Skeletal muscle satellite cell (primary cell): ENCODE data around the gene FOXF1.
A peak's percentile ranks its signal among the peaks of the same experiment; 100 is the strongest.

Source experiments
- H3K27me3 ChIP-seq: 2 replicates; pipeline ENCODE4 v1.7.0; 2013; ENCODE audit warnings: low read length; ENCODE audit not compliant: control insufficient read depth, insufficient read depth
- H3K36me3 ChIP-seq: 2 replicates; pipeline ENCODE4 v1.7.0; 2013; ENCODE audit warnings: mild to moderate bottlenecking, control low read depth, low read length; ENCODE audit not compliant: insufficient read depth
- H3K4me1 ChIP-seq: 2 replicates; pipeline ENCODE4 v1.7.0; 2013; ENCODE audit warnings: low read length; ENCODE audit not compliant: control insufficient read depth, insufficient read depth
- H3K4me2 ChIP-seq: 2 replicates; pipeline ENCODE4 v1.7.0; 2013; ENCODE audit warnings: mild to moderate bottlenecking, low read length
- H3K4me3 ChIP-seq: 2 replicates; pipeline ENCODE4 v1.7.0; 2013; ENCODE audit warnings: low read length
- H3K9ac ChIP-seq: 2 replicates; pipeline ENCODE4 v1.7.0; 2013; ENCODE audit warnings: mild to moderate bottlenecking, low read depth, low read length, moderate library complexity
- H3K9me3 ChIP-seq: replicated peaks from 2 replicates; pipeline ENCODE4 v1.7.0; 2013; ENCODE audit warnings: mild to moderate bottlenecking, control low read depth, low read length

Gene FOXF1

DNA sequence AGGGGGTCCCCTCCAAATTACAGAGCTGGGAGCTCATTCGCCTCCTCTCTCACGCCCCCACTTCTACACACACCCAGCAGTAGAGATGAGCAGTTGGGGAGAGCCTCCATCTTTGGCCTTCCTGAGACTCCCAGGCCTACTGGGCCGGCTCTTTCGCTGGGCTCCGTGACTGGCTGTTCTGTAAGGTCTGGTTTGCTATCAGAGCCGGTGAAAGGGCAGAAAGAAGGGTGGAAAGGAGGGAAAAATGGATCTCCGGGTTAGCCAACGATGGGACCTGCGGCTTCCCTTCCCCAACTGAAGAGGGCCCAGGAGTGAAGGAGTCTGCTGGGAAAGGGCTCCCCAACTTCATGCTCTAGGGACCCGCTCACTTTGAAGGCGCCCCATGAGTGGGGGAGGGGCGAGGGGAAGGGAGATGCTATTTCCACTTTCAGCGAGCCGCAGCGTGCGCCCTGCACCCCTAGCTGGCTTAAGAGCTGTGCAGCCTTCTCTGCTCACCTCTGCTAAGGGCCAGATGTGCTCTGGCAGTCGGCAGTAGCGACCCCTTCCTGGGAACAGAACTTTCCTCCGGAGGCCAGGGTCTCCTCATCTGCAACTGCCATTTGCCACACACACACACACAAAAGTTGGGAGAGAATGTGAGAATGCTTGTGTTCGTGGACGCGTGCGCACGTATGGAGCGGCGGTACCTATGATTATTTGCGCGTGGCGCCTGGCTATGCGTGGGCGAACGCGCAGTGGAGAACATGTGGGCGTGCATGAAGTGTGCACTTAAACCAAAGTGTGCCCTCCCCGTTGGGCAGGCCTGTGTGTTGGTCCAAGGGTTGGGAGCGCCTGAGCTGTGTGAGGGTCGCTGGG is 2.9 kb upstream of the FOXF1 start:
- Histone ChIP-seq H3K4me2 (no peak overlapping the region), H3K4me3 (no peak overlapping the region), H3K4me1 (peaks cover 12% of the 10 kb centered on the region), H3K27me3 (peaks cover 94% of the 10 kb centered on the region), H3K36me3 (no peaks in the 10 kb centered on the region), H3K9me3 (no peaks in the 10 kb centered on the region), H3K9ac (no peak overlapping the region)

DNA sequence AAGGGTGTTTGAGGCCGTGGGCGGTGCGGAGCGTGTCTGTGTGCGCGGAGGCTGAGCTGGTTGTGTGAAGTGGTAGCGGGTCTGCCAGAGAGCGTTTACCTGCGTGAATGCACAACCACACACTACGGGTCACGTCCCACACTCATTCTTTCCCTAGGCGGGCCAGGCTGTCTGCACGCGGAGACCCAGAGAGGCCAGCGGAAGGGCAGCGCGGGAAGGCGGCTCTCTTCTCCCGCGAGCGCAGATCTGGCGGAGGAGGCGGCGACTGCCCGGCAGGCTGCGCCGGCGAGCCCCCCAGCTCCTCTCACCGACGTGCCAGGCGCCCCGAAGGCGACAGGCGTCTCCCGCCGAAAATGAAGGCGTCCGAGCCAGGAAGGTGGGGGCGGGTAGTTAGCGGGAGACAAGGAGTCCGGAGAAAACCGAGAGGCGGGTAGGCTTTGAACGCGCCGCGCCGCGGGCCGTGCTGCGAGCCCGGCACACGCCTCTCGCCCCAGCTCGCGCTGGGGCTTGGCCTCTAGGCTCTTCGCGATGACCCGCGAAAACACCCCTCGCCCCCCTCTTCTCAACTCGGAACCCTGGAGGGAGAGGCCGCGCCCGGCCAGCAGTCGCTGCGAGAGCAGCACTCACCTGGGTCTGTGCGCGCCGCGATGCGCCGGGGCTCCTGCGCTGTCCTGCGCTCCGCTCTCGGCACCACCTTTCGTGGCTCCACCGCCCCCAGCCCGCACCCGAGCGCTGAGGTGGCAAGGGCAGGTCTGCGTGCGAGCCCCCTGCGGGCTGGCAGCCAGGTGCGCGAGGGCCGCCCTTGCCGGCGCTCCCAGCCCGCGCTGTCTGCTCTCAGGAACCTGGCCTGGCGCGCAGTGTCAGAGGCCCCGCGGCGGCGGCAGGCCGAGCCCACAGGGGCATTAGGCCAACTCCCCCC is 2.0 kb upstream of the FOXF1 start:
- Histone ChIP-seq H3K4me3 (no peak overlapping the region), H3K4me1 (peaks cover 12% of the 10 kb centered on the region), H3K9ac (no peak overlapping the region), H3K36me3 (no peaks in the 10 kb centered on the region), H3K9me3 (no peaks in the 10 kb centered on the region), H3K27me3 (peaks cover 94% of the 10 kb centered on the region), H3K4me2 (peak overlapping the region; percentile 5)

DNA sequence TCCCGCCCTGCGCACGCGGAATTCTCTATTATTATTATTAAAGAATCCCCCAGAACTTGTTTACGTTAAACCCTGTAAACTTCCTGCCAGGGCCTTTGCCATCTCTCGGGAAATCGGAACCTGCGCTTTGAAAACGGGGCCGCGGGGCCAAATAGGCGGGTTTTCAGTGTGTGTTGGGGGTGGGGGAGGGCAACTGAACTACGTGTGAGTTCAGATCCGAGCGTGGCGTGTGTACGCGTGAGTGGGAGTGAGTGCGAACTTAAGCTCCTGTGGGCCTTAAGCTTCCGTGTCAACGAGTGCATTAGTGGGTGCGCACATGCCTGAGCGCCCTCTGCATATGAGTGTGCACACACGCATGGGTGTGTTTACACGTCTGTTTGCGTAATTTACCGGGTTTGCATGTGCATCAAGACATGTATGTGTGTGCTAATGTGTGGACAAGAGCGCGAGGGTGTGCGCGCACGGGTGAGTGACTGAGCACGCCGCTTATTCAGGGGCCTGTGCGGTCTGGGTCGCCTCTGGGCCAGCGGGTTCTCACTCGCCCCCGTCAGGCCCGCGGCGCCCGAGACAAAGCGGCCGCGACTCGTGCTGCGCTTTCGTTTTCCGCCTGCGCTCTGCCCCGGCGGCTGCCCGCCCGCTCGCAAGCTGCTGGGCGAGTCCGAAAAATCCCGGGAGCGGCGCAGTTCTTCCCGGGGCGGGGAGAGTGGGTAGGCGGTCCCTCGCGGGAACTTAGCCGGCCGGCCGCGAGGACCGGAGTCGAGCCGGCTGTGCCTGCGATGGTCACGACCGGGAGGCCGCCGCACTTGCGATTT is 1.2 kb upstream of the FOXF1 start:
- Histone ChIP-seq H3K9ac (no peak overlapping the region), H3K36me3 (no peaks in the 10 kb centered on the region), H3K9me3 (no peaks in the 10 kb centered on the region), H3K4me3 (peak overlapping the region; percentile 60), H3K27me3 (peaks cover 94% of the 10 kb centered on the region), H3K4me1 (peaks cover 12% of the 10 kb centered on the region), H3K4me2 (peak overlapping the region; percentile 78)

DNA sequence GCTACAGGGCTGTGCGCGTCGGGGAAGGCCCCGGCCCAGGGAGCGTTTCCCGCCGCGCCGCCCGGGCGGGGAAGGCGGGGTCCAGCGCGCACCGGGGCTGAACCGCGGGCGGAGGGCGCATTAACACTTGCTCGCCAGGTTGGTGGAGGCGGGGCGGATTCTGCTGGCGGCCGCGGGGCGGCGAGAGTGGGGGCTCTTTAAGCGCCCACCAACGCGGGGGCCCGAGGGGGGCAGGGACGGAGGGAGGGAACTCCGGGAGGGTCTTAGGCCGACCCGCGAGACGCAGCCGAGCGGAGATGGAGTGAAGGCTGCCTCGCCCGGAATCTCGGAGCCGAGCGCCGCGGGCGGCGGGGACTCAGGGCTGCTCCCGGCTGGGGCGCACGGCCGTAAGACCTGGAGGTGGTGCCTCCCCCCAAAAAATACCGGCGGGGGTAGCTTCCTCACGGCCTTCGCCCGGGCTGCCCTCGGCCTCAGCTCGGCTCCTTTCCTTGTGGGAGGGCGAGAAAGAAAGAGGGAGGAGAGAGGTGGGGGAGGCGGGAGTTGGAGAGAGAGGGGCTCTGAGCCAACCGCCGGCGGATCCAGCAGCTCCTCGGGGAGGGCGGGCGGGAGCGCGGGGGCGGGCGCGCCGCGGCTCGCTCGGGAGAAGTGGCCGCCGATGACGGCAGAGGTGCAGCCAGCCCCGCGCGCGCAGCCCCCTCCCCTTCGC is 415 bp upstream of the FOXF1 start:
- Histone ChIP-seq H3K9ac (no peak overlapping the region), H3K36me3 (no peaks in the 10 kb centered on the region), H3K4me2 (peak overlapping the region; percentile 78), H3K4me1 (peaks cover 12% of the 10 kb centered on the region), H3K27me3 (peaks cover 94% of the 10 kb centered on the region), H3K9me3 (no peaks in the 10 kb centered on the region), H3K4me3 (peak overlapping the region; percentile 60)

DNA sequence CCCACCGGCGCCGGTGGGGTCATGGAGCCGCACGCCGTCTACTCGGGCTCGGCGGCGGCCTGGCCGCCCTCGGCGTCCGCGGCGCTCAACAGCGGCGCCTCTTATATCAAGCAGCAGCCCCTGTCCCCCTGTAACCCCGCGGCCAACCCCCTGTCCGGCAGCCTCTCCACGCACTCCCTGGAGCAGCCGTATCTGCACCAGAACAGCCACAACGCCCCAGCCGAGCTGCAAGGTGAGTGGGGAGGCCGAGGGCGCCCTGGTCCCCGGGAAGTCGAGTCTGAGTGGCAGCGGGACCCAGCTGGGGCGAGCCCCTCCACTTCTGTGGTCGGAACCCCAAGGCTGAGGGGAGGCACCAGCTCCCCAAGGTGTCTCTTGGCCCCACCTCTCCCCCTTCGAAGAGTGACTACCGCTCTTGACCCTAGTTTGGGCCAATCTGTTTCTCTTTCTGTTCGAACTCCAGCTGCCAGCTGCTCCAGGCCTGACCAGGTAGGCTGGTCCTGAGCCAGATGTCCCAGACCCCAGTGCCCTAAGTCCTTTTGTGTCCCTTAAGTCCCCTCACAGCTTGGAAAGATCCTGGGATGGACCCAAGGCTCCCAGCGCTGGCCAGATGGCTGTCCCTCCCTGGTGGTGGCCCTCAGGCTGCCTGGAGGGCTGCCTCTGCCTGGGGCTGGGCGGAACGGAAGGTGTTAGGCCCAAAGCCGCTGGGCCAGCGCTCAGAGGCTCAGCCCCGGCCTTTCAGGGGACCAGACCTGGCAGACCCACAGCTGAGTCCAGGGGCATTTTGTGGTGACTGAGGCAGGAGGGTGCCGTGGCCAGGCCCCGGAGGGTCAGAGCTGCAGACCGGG is 1.2 kb downstream of the FOXF1 start:
- no peaks in the 10 kb centered on the region for H3K36me3 ChIP-seq
- H3K27me3 ChIP-seq, result peaks cover 95% of the 10 kb centered on the region
- H3K4me1 ChIP-seq, result peaks cover 12% of the 10 kb centered on the region
- no peak overlapping the region for H3K9ac ChIP-seq
- H3K9me3 ChIP-seq, result no peaks in the 10 kb centered on the region
- no peak overlapping the region for H3K4me2 ChIP-seq
- H3K4me3 ChIP-seq, result no peak overlapping the region

DNA sequence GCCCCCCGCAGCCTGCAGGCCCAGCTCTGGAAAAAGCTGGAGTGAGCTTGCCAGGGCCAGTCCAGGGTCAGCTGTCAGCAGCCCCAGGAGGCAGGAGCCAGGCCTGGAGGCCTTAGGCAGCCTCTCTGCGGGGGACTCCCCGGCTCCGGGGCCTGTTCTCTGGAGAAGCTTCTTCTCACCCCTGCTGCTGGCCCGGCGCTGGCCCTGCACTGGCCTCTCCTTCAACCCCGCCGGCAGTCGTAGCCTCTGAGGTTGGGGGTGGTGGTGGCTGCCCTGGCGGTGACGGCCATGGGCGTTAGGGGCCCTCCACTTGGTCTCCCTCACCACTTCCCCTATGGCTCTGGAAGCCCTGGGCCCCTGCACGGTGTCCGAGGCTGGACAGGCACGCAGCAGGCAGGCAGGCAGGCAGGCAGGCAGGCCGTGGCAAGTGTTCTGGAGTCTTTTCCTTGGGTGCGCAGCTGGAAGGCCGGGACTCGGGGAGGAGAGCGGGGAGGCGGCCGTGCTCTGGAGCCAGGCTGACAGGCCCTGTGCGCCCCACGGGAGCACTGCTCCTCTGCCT is 2.1 kb downstream of the FOXF1 start:
- Histone ChIP-seq H3K4me2 (no peak overlapping the region), H3K4me1 (peaks cover 12% of the 10 kb centered on the region), H3K27me3 (peaks cover 95% of the 10 kb centered on the region), H3K9ac (no peak overlapping the region), H3K36me3 (no peaks in the 10 kb centered on the region), H3K9me3 (no peaks in the 10 kb centered on the region), H3K4me3 (no peak overlapping the region)

DNA sequence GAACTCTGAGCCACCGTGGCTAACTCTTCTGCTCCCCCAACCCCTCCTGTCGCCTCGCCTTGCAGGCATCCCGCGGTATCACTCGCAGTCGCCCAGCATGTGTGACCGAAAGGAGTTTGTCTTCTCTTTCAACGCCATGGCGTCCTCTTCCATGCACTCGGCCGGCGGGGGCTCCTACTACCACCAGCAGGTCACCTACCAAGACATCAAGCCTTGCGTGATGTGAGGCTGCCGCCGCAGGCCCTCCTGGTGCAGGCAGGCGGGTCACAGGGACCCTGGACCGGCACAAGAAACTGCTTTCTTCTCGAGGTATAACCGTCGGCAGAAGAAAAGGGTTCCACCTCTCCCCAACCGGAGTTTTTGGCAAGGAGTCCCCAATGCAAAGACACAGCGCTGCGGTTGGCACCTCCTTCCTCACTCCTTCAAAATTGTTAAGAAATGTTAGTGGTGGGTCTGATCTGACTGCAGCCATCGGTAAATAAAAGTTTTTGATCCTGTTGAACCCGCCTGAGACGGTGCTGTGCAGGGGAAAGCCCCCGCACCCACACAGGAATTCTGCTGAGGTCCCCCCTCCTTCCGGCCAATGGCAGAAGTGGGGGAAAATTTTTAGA is 2.6 kb downstream of the FOXF1 start:
- H3K36me3 ChIP-seq, result no peaks in the 10 kb centered on the region
- H3K9me3 ChIP-seq, result no peaks in the 10 kb centered on the region
- no peak overlapping the region for H3K4me3 ChIP-seq
- peaks cover 12% of the 10 kb centered on the region for H3K4me1 ChIP-seq
- H3K4me2 ChIP-seq, result no peak overlapping the region
- peaks cover 94% of the 10 kb centered on the region for H3K27me3 ChIP-seq
- no peak overlapping the region for H3K9ac ChIP-seq

DNA sequence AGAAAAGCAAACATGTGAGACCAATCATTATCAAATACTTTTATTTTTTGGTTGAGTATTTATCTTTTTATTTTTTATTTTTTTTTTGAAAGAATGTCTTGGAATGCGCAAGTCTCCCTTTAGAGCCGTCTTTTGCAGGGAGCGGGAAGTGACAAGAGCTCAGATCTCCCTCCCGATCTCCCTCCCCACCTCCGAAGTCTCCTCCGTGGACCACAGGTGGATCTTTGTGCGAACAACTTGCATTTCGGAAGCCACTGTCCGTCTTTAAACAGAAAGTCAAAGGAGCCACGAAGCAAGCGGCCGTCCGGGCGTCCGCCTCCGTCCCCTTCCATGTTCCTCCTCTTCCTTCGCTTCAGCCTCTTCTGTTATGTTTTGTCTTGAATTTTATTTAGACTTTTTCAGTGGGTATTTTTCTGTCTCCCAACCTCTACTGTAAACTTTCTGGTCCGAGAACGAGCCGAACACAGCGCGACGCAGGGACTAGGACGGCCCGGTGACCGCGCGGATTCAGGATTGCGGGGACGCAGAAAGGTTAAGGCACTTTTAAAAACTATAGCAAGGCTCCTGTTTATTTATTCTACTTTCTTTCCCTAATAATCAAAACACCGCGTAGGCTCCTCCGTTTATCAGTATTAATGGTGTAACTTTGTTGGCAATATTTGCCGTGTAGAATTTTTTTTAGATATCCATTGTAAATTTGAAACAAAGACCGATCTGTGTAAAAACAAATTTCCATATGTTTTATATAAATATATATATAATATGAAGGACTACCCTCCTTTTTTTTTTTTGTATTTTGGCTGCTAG is 3.3 kb downstream of the FOXF1 start:
- peaks cover 94% of the 10 kb centered on the region for H3K27me3 ChIP-seq
- H3K4me1 ChIP-seq, result peaks cover 12% of the 10 kb centered on the region
- no peak overlapping the region for H3K9ac ChIP-seq
- H3K4me2 ChIP-seq, result no peak overlapping the region
- no peak overlapping the region for H3K4me3 ChIP-seq
- no peaks in the 10 kb centered on the region for H3K36me3 ChIP-seq
- no peaks in the 10 kb centered on the region for H3K9me3 ChIP-seq
